A673 (cell line): ENCODE measurements around the gene LCLAT1. TPM values are rescaled to one million over a fixed set of nuclear protein-coding genes. Genes with fewer than 3 reads are reported as not detected.
A peak's percentile ranks its signal among the peaks of the same experiment; 100 is the strongest.

Experiments
- BruUV-seq: library from RNA; stranded (reverse); fragments of 400-500 nt; replicated peaks from 2 replicates; lab custom pipeline; 2021; lab: Mats Ljungman, UMichigan
- CTCF ChIA-PET: fragments of 300-600 bp; sonication (Branson Sonifier 250); formaldehyde crosslinking; loops from one replicate; lab custom pipeline; 2022; ENCODE audit warnings: antibody characterized with exemption; lab: Charles Lee
- POLR2A ChIA-PET: fragments of 300-600 bp; sonication (Branson Sonifier 250); formaldehyde crosslinking; loops from one replicate; lab custom pipeline; 2022; ENCODE audit warnings: antibody characterized with exemption; ENCODE audit not compliant: low non-redundant PET; lab: Charles Lee
- DNase-seq: peaks from one replicate; pipeline ENCODE4 v3.0.0-alpha.2; 2015; ENCODE audit warnings: low spot score
- H3K27ac ChIP-seq: fragments of 200-600 bp; sonication (generic); 2 replicates; pipeline ENCODE4 v1.5.1; 2016; ENCODE audit warnings: mixed run types, low read depth, mild to moderate bottlenecking, mixed read lengths, antibody characterized with exemption, low read length; ENCODE audit not compliant: poor library complexity, severe bottlenecking
- H3K27me3 ChIP-seq: fragments of 200-600 bp; sonication (generic); replicated peaks from 2 replicates; pipeline ENCODE4 v1.6.1; 2017; ENCODE audit warnings: mixed run types, low read depth, mild to moderate bottlenecking, mixed read lengths, antibody characterized with exemption, low read length; ENCODE audit not compliant: insufficient read depth, poor library complexity
- H3K36me3 ChIP-seq: fragments of 200-600 bp; sonication (generic); 2 replicates; pipeline ENCODE4 v1.6.1; 2016; ENCODE audit warnings: mixed run types, mild to moderate bottlenecking, mixed read lengths, antibody characterized with exemption, low read length; ENCODE audit not compliant: insufficient read depth, poor library complexity, severe bottlenecking
- H3K4me1 ChIP-seq: fragments of 200-600 bp; sonication (generic); 2 replicates; pipeline ENCODE4 v1.6.1; 2017; ENCODE audit warnings: mixed run types, mild to moderate bottlenecking, mixed read lengths, antibody characterized with exemption, low read length; ENCODE audit not compliant: insufficient read depth, poor library complexity, severe bottlenecking
- H3K4me3 ChIP-seq: fragments of 200-600 bp; sonication (generic); 2 replicates; pipeline ENCODE4 v1.5.1; 2016; ENCODE audit warnings: low read depth, mixed run types, mild to moderate bottlenecking, mixed read lengths, low read length; ENCODE audit not compliant: poor library complexity, severe bottlenecking
- H3K9me3 ChIP-seq: fragments of 200-600 bp; sonication (generic); 2 replicates; pipeline ENCODE4 v1.6.1; 2016; ENCODE audit warnings: mixed run types, low read depth, mild to moderate bottlenecking, mixed read lengths, antibody characterized with exemption, low read length; ENCODE audit not compliant: poor library complexity, severe bottlenecking
- EZH2 ChIP-seq: fragments of 200-600 bp; sonication (generic); IDR thresholded peaks from 2 replicates; pipeline ENCODE4 v1.6.1; 2017; ENCODE audit warnings: borderline replicate concordance, low read depth, mild to moderate bottlenecking, mixed read lengths, antibody characterized with exemption, low read length; ENCODE audit not compliant: poor library complexity, severe bottlenecking
- intact Hi-C: fragments of 100-400 bp; cut with micrococcal nuclease; formaldehyde crosslinking; loops from one replicate; pipeline ENCODE4 v1.10.0; 2022; ENCODE audit not compliant: unreplicated experiment
- total RNA-seq: library from RNA; stranded (reverse); gene quantifications from 2 replicates; pipeline ENCODE4 v1.2.3, GENCODE V29; 2021
- TF ChIP-seq, protein P1 (sequence below): fragments of 300-800, 200-600 bp; sonication (generic); conservative IDR thresholded peaks from 2 replicates; pipeline ENCODE4 v1.5.1; 2017; ENCODE audit warnings: low read depth, mild to moderate bottlenecking, antibody characterized with exemption, low read length, moderate library complexity, mixed read lengths

LCLAT1 gene
- total RNA-seq, 1 experiment from 2014 or later: 35.3 TPM

DNA sequence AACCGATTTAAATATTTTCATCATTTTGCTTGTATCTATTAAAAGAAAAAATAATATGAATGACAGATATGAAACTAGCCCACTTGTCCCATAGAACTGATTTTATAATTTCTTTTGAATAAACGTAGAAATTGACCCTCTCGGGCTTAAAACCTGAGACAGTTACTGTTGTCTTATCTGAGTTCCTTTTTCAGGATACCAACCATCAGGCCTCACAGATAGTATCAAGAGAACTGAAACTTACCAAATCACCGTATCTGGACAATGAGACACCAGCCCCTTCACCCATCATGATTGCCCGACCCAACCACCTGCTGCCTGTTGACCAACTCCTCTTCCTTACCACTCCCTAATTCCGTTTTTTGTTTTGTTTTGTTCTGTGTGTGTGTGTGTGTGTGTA is 53.7 kb downstream of the LCLAT1 start:
- no TSS peak for BruUV-seq
- TF ChIP-seq EZH2: no peak
- TF ChIP-seq, protein P1, sequence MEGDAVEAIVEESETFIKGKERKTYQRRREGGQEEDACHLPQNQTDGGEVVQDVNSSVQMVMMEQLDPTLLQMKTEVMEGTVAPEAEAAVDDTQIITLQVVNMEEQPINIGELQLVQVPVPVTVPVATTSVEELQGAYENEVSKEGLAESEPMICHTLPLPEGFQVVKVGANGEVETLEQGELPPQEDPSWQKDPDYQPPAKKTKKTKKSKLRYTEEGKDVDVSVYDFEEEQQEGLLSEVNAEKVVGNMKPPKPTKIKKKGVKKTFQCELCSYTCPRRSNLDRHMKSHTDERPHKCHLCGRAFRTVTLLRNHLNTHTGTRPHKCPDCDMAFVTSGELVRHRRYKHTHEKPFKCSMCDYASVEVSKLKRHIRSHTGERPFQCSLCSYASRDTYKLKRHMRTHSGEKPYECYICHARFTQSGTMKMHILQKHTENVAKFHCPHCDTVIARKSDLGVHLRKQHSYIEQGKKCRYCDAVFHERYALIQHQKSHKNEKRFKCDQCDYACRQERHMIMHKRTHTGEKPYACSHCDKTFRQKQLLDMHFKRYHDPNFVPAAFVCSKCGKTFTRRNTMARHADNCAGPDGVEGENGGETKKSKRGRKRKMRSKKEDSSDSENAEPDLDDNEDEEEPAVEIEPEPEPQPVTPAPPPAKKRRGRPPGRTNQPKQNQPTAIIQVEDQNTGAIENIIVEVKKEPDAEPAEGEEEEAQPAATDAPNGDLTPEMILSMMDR: no peak
- DNase-seq: no peak
- H3K4me3 ChIP-seq: no peak overlapping the region
- no peak overlapping the region for H3K27ac ChIP-seq
- CTCF ChIA-PET: no interaction called here
- H3K36me3 ChIP-seq: peaks cover 3% of the 10 kb centered on the region
- POLR2A ChIA-PET: no interaction called here
- intact Hi-C loops: no loop called here
- H3K9me3 ChIP-seq: peaks cover 32% of the 10 kb centered on the region
- no peaks in the 10 kb centered on the region for H3K27me3 ChIP-seq
- H3K4me1 ChIP-seq: no peaks in the 10 kb centered on the region

DNA sequence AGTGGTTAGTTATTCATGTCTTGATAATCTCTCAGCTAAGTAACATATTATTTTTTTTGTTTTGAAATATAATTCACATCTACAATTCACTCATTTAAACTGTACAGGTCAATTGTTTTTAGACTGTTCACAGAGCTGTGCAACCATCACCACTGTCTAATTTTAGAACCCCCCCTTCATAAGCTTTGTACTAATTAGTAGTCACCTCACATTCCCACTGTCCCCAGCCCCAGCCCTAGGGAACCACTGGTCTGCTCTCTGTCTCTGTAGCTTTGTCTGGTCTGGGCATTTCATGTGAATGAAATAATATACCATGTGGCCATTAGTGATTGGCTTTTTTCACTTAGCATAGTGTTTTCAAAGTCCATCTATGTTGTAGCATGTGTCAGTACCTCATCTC is 55.3 kb downstream of the LCLAT1 start:
- no peak for TF ChIP-seq EZH2
- TF ChIP-seq, protein P1: no peak
- H3K36me3 ChIP-seq: peaks cover 3% of the 10 kb centered on the region
- intact Hi-C loops: no loop called here
- no TSS peak for BruUV-seq
- H3K9me3 ChIP-seq: peaks cover 33% of the 10 kb centered on the region
- DNase-seq: no peak
- POLR2A ChIA-PET: no interaction called here
- no peak overlapping the region for H3K4me3 ChIP-seq
- H3K27me3 ChIP-seq: no peaks in the 10 kb centered on the region
- no peak overlapping the region for H3K27ac ChIP-seq
- no peaks in the 10 kb centered on the region for H3K4me1 ChIP-seq
- CTCF ChIA-PET: no interaction called here

DNA sequence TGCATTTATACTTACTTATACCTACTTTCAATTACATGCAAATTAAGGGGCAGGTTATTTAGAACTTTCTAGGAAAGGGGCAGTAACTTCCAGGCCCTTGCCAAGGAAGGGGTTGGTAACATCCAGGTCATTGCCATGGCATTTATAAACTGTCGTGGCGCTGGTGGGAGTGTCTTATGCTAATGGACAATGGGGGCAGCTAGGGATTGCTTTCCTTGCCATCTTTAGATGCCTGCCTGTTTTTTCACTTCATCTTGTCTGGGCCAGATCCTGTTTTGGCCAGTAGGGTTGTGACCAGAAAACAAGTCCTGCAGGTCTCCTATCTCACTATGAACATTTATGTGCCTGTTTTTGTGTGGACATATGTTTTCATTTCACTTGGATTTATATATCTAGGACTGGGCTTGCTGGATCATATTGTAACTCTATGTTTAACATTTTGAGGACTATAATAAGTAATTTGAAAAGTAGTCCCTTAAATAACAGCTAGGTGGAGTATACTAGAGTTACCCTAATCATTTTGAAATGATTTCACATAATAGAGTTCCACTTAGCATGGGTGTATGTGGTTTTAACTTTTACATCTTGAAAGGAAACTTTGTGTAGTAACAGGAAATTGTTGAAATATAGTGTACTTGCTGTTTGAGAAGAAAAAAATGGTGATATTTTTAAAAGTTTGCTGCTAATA is 56.1 kb downstream of the LCLAT1 start:
- no TSS peak for BruUV-seq
- ChIA-PET CTCF (no interaction called here), POLR2A (no interaction called here)
- no peaks in the 10 kb centered on the region for H3K27me3 ChIP-seq
- intact Hi-C loops: no loop called here
- H3K27ac ChIP-seq: no peak overlapping the region
- no peak overlapping the region for H3K4me3 ChIP-seq
- H3K4me1 ChIP-seq: no peaks in the 10 kb centered on the region
- no peak for DNase-seq
- H3K36me3 ChIP-seq: peaks cover 3% of the 10 kb centered on the region
- TF ChIP-seq EZH2: no peak
- TF ChIP-seq, protein P1: peak; percentile 37; the same call in 1 of the 2 replicates
- peaks cover 33% of the 10 kb centered on the region for H3K9me3 ChIP-seq
